ENCODE measurements around the gene COL3A1.

The COL3A1 gene

GRCh38 chr2:188974164-188974563 lies at the start of gene COL3A1:
COL3A1 (plus strand) TSS chr2:188974373; CDS start chr2:188974490, 117 bp downstream.
- peak; percentile 37 for DNase-seq (ENCODE audit: low spot score)

DNA sequence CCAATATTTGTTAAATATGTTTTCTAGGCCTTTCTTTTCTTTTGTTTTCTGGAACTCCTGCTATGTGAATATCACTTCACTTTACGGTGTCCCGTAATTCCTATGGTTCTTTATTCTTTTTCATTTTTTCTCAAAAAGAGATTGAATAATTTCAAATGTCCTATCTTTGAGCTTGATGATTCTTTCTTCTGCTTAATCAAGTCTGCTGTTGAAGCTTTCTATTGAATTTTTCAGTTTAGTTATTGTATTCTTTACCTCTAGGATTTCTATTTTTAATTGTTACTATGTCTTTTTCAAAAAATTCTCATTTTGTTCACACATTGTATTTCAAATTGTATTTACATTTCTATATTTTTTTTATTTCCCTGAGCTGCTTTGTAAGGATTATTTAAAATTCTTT lies 45.5 kb upstream of the COL3A1 start:
- DNase-seq (ENCODE audit: low spot score): no peak

- DNase-seq (ENCODE audit: low spot score): peak; percentile 45
Measured at GRCh38 chr2:188931361-188931760, 42.8 kb upstream of the COL3A1 start.

DNA sequence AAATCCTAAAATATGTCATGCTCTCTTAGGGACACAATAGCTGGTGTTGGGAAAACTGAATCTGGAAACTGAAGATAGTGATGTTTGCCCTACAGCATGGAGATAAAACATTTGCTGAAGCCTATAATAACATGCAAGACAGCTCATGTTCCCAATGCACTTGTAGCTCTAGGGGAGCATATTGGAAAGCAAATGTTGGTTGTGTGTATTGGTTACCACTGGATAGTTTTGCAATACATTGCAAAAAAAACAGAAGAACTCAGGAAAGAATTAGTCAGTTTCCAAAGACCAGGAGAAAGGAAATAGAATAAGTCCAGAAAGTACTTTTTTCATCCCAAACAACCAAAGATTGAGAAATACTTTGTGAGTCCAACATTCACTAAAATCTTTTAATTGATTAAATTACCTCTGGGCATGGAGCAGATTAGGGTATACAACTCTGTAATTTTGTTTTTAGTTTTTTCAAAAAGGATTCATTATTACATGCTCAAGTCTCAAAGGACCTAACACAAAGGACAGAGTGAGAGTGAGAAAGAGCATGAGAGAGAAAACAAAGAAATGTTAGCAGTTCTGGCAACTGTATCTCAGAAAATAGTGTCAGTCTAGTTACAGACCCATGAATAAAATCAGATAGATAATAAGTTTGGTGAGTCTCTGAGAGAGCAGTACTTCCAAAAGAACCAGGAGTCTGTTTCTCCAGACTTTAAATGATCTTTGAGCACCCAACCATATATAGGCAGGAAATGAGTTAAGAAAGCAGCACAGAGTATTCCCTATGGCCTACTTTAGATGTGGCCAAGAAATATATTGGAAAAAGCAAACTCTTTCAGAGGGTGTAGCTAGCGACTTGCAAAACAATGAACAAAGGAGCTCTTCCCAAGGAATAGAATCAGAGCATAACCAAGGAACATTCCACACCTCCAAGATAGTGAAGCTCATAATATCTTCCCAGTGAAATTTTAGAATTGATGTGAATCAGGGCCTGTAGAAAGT lies 36.6 kb upstream of the COL3A1 start:
- peak; percentile 58 for DNase-seq (ENCODE audit: low spot score)

GRCh38 chr2:188940171-188940570 lies 34.0 kb upstream of the COL3A1 start:
- peak; percentile 8 for DNase-seq (ENCODE audit: low spot score)

DNA sequence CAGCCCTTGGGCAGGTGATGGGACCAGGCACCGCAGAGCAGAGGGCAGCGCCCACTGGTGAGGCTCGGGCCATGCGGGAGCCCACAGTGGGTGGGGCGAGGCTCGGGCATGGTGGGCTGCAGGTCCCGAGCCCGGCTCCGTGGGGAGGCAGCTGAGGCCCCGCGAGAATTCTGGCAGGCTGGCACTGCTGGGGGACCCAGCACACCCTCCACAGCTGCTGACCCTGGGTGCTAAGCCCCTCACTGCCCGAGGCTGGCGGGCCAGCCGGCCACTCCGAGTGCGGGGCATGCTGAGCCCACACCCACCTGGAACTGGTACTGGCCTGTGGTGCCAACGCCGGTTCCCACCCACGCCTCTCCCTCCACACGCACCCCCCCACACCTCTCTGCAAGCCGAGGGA lies 29.7 kb upstream of the COL3A1 start:
- DNase-seq (ENCODE audit: low spot score): no peak

- no peak for DNase-seq (ENCODE audit: low spot score)
Measured at GRCh38 chr2:188949046-188949818, 24.9 kb upstream of the COL3A1 start.

DNA sequence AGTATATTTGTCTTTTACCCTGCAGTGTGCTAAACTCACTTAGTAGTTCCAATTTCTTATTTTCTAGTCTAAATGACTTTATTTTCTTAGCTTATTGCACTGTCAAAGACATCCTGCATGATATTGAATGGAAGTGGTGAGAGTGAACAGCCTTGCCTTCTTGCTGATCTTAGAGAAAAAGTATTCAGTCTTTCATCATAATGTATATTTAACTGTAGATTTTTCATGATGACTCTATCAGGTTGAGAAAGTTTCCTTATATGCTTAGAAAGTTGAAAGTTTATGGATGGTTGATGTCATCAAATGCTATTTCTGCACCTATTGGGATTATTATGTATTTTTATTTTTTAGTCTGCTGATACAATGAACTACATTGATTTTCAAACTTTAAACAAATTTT lies 21.3 kb upstream of the COL3A1 start:
- DNase-seq (ENCODE audit: low spot score): no peak

- no peak for DNase-seq (ENCODE audit: low spot score)
Measured at GRCh38 chr2:188956290-188956689, 17.9 kb upstream of the COL3A1 start.

DNA sequence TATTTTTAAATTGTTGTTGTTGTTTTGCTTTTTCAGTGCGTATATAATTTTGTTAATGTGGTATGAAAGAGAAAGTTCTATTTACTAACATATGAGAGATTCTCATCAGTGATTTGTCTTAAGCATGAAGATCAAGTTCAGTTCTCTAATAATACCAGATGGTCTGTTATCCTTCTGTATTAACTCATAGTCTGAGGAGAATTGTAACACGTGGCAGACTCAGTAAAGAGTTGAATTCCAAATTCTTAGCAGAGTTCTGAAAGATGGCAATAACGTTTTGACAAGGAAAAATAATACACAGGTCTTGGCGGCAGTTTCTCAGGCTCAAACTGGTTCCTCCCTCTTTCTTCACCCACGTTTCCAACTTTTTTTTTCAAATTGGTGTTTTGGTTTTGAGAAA lies 17.2 kb upstream of the COL3A1 start:
- DNase-seq (ENCODE audit: low spot score): no peak

- DNase-seq (ENCODE audit: low spot score): no peak
Measured at GRCh38 chr2:188957646-188958045, 16.5 kb upstream of the COL3A1 start.

DNA sequence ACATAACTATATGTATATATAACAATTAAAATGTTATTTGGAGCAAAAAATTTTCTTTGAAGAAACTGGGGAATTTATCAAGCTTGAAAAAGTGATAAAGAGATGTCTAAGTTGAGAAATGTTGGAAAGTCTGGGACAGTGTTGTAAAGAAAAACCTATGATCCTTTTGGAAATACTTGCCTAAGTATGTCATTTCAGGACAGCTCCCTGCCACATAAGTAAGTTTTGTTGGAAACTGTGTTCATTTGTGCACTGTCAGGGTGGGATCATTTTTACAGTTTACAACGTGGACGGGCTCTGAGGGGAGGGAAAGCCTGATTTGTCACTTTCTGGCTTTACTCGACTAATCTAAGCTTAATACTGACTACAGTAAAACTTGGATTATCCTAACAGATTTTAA lies 10.4 kb upstream of the COL3A1 start:
- DNase-seq (ENCODE audit: low spot score): no peak

DNA sequence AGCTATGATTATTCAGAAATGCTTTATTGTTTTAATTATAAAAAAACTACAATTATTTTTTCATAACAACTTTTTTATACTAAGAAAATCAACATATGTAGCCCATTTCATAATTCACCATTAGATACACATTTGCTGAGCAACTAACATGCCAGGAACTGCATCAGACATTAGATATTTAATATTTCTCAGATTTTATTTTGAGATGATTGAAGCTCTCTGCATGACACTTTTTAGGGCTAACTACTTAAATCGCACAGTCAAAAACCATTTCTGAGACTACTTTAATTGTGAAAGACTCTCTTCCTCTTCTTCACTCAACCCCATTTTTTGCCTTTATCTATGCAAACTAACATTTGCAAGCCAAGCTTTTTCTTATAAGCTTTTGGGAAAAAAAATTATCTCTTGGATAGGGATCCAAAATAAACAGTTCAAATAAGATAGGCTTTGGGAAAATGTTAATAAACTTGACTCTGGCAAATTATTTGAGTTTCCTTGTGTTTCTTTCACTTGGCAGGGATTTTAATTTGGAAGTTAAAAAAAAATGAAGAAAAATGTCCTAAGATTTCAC lies 9.1 kb upstream of the COL3A1 start:
- no peak for DNase-seq (ENCODE audit: low spot score)

DNA sequence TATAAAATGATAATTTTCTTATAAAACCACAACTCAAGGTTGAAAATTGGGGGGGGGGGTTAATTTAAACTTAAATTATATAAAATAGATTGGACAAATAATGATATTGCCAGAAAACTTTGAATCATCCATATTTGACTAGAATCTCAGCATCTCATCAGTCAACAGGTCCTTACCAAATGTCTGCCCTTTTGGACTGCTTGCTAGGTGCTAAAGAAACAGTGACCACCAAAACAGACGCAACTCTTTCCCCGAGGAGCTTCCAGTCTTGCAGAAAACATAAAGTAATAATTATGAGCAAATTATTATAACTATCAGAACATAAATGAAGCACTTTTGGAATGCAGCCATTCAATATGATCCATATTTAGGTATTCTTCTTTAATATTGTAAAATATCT lies 8.6 kb upstream of the COL3A1 start:
- DNase-seq (ENCODE audit: low spot score): no peak

- no peak for DNase-seq (ENCODE audit: low spot score)
Measured at GRCh38 chr2:188966079-188966571, 8.0 kb upstream of the COL3A1 start.

- DNase-seq (ENCODE audit: low spot score): no peak
Measured at GRCh38 chr2:188966728-188967440, 7.3 kb upstream of the COL3A1 start.

GRCh38 chr2:188969236-188969635 lies 4.9 kb upstream of the COL3A1 start:
- DNase-seq (ENCODE audit: low spot score): peak; percentile 18

- DNase-seq (ENCODE audit: low spot score): no peak
Measured at GRCh38 chr2:188969651-188970050, 4.5 kb upstream of the COL3A1 start.

- DNase-seq (ENCODE audit: low spot score): no peak
Measured at GRCh38 chr2:188970211-188970610, 4.0 kb upstream of the COL3A1 start.

- DNase-seq (ENCODE audit: low spot score): no peak
Measured at GRCh38 chr2:188971432-188971861, 2.7 kb upstream of the COL3A1 start.

GRCh38 chr2:188973641-188974040 lies 532 bp upstream of the COL3A1 start:
- DNase-seq (ENCODE audit: low spot score): no peak

All from GM03348 (cell line).